ENCODE data around the gene GAS6. TPM values are rescaled to one million over a fixed set of nuclear protein-coding genes. Genes with fewer than 3 reads are reported as not detected.

The GAS6 gene
- polyA plus RNA-seq, 1 experiment: 374 TPM

DNA sequence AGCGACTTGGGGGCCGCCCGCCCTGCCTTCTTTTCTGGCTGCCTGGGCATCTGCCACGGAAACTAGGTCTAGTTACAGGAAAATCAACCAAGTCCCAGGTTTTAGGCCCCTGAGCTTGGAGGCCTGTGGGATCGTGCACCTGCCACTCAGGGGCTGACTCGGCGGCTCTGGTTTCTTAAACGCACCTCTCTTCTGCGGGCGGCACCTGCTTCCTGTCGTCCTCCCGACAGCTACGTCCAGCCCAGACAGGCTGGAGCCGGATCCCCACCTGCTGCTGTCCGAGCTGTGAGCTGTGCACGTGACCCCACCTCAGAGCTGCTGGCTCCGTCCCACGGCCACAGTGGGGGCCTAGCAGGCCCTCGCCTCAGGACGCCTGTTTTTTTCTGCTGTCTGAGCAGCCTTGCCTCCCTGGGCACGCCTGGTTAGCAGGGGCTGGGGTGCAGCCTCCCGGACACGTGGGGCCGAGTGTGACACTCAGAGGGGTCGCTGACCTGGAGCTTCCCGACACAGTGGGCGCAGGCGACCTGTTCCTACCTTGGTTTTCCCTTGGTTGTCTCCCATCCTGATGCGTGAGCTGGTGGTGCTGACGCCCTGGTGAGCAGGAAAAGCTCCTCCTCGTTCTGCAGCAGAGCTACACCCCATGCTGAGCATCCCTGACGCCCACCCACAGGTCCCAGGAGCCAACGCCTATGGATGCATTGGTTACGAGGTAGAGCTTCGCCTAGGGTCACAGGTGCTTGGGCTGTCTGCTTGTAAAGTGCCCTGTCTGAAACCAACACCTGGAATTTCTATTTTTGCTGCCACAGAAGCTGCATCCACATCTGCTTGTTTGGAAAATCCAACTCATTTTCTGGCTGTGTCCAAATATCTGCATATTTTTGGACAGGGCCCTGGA lies 87.4 kb downstream of the GAS6 start:
- Histone ChIP-seq H3K4me3 (ENCODE audit: low read depth, low read length) (no peak overlapping the region), H3K36me3 (ENCODE audit: control insufficient read depth, insufficient read depth, low read length) (no peaks in the 10 kb centered on the region), H3K27me3 (ENCODE audit: control insufficient read depth, insufficient read depth, low read length) (peaks cover 4% of the 10 kb centered on the region)
- TF ChIP-seq, protein P1, sequence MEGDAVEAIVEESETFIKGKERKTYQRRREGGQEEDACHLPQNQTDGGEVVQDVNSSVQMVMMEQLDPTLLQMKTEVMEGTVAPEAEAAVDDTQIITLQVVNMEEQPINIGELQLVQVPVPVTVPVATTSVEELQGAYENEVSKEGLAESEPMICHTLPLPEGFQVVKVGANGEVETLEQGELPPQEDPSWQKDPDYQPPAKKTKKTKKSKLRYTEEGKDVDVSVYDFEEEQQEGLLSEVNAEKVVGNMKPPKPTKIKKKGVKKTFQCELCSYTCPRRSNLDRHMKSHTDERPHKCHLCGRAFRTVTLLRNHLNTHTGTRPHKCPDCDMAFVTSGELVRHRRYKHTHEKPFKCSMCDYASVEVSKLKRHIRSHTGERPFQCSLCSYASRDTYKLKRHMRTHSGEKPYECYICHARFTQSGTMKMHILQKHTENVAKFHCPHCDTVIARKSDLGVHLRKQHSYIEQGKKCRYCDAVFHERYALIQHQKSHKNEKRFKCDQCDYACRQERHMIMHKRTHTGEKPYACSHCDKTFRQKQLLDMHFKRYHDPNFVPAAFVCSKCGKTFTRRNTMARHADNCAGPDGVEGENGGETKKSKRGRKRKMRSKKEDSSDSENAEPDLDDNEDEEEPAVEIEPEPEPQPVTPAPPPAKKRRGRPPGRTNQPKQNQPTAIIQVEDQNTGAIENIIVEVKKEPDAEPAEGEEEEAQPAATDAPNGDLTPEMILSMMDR (IDR thresholded peaks at IDR 0.05; ENCODE audit: insufficient read depth, low read depth, low read length): no peak
- POLR2A ChIA-PET: no interaction called here
- DNase-seq (ENCODE audit: low read depth): no peak
- CTCF ChIA-PET: interaction anchor here (0.8 to 1.3 kb wide), 4 partner anchors 9 to 170 kb away, joined by 3 read pairs; no protein-coding TSS in a partner anchor

DNA sequence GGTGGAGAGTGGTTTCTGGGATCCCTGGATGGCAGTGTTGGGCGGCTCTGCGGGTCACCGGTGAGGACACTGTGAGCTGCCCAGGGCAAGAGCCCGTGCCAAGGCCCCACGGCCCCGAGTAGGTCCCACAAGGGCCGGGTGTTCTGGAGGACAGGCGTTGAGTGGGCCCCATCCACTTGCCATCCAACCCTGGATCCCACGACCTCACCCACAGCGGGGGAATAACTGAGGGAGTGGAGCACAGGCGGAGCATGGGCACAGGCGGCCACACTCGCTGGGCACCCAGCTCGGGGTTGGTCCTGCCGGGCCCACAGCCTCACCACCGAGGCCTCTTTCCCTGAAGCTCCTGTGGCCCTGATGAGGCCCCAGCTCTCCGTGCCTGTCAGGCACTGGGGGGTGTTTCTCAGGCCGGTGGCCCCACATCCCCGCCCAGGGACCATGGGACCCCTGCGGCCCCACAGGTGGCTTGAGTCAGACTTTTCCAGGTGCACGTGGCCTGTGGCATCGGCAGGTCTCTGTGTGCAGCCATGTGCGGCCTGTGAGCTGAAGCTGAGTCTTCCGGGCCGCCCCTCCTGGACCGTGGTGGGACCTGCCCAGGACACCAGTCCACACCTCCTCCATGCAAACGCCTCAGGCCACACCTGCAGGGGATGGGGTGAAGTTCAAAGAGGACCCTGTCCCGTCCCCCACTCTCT lies 88.3 kb downstream of the GAS6 start:
- no peaks in the 10 kb centered on the region for H3K36me3 ChIP-seq (ENCODE audit: control insufficient read depth, insufficient read depth, low read length)
- POLR2A ChIA-PET: no interaction called here
- TF ChIP-seq, protein P1 (IDR thresholded peaks at IDR 0.05; ENCODE audit: insufficient read depth, low read depth, low read length): no peak
- peaks cover 2% of the 10 kb centered on the region for H3K27me3 ChIP-seq (ENCODE audit: control insufficient read depth, insufficient read depth, low read length)
- CTCF ChIA-PET: interaction anchor here (1.0 kb wide), 1 partner anchor 9 kb away, joined by 3 read pairs; no protein-coding TSS in a partner anchor
- no peak overlapping the region for H3K4me3 ChIP-seq (ENCODE audit: low read depth, low read length)
- DNase-seq (ENCODE audit: low read depth): no peak

GRCh38 chr13:113774177-113775107 lies 89.4 kb downstream of the GAS6 start:
- CTCF ChIA-PET: no interaction called here
- H3K36me3 ChIP-seq (ENCODE audit: control insufficient read depth, insufficient read depth, low read length): no peaks in the 10 kb centered on the region
- DNase-seq (ENCODE audit: low read depth): no peak
- TF ChIP-seq, protein P1 (IDR thresholded peaks at IDR 0.05; ENCODE audit: insufficient read depth, low read depth, low read length): no peak
- peaks cover 2% of the 10 kb centered on the region for H3K27me3 ChIP-seq (ENCODE audit: control insufficient read depth, insufficient read depth, low read length)
- no peak overlapping the region for H3K4me3 ChIP-seq (ENCODE audit: low read depth, low read length)
- POLR2A ChIA-PET: no interaction called here

DNA sequence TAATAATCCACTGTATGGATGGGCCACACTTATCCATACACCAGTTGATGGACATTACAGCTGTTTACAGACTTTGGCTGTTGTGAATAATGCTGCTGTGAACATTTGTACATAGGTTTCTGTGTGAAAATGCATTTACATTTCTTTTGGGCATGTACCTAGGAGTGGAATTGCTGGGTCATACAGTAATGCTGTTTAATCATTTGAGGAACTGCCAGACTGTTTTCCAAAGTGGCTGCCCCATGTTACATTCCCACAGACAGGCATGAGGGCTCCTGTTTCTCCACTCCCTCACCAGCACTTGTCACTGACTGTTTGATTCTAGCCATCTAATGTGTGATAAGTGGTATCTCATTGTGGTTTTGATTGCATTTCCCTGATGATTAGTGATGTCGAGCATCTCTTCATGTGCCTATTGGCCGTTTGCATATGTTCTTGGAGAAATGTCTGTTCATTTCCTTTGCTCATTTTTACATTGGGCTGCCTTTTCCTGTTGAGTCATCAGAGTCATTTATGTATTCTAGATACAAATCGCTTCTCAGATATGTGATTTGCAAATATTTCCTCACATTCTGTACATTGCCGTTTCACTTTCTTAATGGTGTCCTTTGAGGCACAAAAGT lies 92.1 kb downstream of the GAS6 start:
- TF ChIP-seq, protein P1 (IDR thresholded peaks at IDR 0.05; ENCODE audit: insufficient read depth, low read depth, low read length): no peak
- Histone ChIP-seq H3K27me3 (ENCODE audit: control insufficient read depth, insufficient read depth, low read length) (no peaks in the 10 kb centered on the region), H3K4me3 (ENCODE audit: low read depth, low read length) (no peak overlapping the region), H3K36me3 (ENCODE audit: control insufficient read depth, insufficient read depth, low read length) (no peaks in the 10 kb centered on the region)
- ChIA-PET POLR2A (no interaction called here), CTCF (no interaction called here)
- DNase-seq (ENCODE audit: low read depth): no peak

Measured in BJ (cell line).